HepG2 (cell line): ENCODE data around the gene CNTN4. TPM values are rescaled to one million over a fixed set of nuclear protein-coding genes. Genes with fewer than 3 reads are reported as not detected.

ENCODE experiments used
- ATAC-seq: fragments of 200-7000 bp; cut with Tn5 transposase; 3 replicates; pipeline ENCODE4 v1.9.1; 2020; ENCODE audit warnings: mild to moderate bottlenecking, moderate library complexity
- BruUV-seq: library from RNA; stranded (reverse); fragments of 400-500 nt; replicated peaks from 2 replicates; lab custom pipeline; 2021; lab: Mats Ljungman, UMichigan
- CTCF ChIA-PET: fragments of 300-600 bp; formaldehyde crosslinking; extraction: SDS; loops from one replicate; lab custom pipeline; 2021; ENCODE audit warnings: low total read pairs, inconsistent platforms, low intra/inter-chr PET ratio; lab: Yijun Ruan, JAX
- POLR2A ChIA-PET: fragments of 350-600 bp; sonication (Branson Sonifier 250); formaldehyde crosslinking; loops from one replicate; lab custom pipeline; 2020; ENCODE audit warnings: antibody characterized with exemption, inconsistent platforms; lab: Yijun Ruan, JAX
- DNase-seq: peaks from one replicate; pipeline ENCODE4 v3.0.0-alpha.2; 2015; ENCODE audit warnings: low spot score
- FAIRE-seq: peaks from 3 replicates; lab custom pipeline; 2011; peaks lifted over from hg19 to GRCh38; lab: Jason Lieb, UNC
- H2AFZ ChIP-seq: one replicate; pipeline ENCODE4 v1.6.1; 2011; ENCODE audit warnings: low read length, inconsistent platforms
- H3K27ac ChIP-seq: fragments of 300-600 bp; 3 replicates; pipeline ENCODE4 v1.8.0; 2011; ENCODE audit warnings: mixed run types, mild to moderate bottlenecking, mixed read lengths, low read length, inconsistent platforms; ENCODE audit not compliant: insufficient read depth; ENCODE audit errors: extremely low read length
- H3K27me3 ChIP-seq, 2 experiments: fragments of 200-600 bp in 1 of 2; 2 replicates in 1 of 2; 3 replicates in 1 of 2; pipeline versions ENCODE4 v1.6.0 to v1.8.0; 2011; ENCODE audit warnings: low read length in 2 of 2, mild to moderate bottlenecking in 2 of 2, moderate library complexity in 2 of 2, inconsistent platforms in 1 of 2; ENCODE audit not compliant: insufficient read depth in 2 of 2, control insufficient read depth in 1 of 2
- H3K36me3 ChIP-seq, 2 experiments: fragments of 200-600 bp in 1 of 2; replicated peaks in 1 of 2; 2 replicates in 1 of 2; 3 replicates in 1 of 2; pipeline versions ENCODE4 v1.5.1 to v1.8.0; 2011; ENCODE audit warnings: low read length in 2 of 2, inconsistent platforms in 1 of 2; ENCODE audit not compliant: insufficient read depth in 2 of 2, control insufficient read depth in 1 of 2
- H3K4me1 ChIP-seq: 2 replicates; pipeline ENCODE4 v1.5.1; 2012; ENCODE audit warnings: low read length, inconsistent platforms; ENCODE audit not compliant: insufficient read depth
- H3K4me2 ChIP-seq: 2 replicates; pipeline ENCODE4 v1.6.0; 2011; ENCODE audit warnings: low read depth, low read length, inconsistent platforms
- H3K4me3 ChIP-seq, 3 experiments: fragments of 200-600 bp in 1 of 3; sonication (generic), shearing (Covaris generic) in 1 of 3; replicated peaks in 1 of 3; 2 replicates each; pipeline ENCODE4 v1.5.1; 2011 to 2016; ENCODE audit warnings: low read length in 3 of 3, inconsistent platforms in 2 of 3, low read depth in 2 of 3, mild to moderate bottlenecking in 2 of 3, control low read depth in 1 of 3, mixed read lengths in 1 of 3; ENCODE audit not compliant: insufficient read depth in 1 of 3
- H3K79me2 ChIP-seq: one replicate; pipeline ENCODE4 v1.6.1; 2011; ENCODE audit warnings: low read length, inconsistent platforms; ENCODE audit not compliant: insufficient read depth
- H3K9ac ChIP-seq: 2 replicates; pipeline ENCODE4 v1.6.0; 2011; ENCODE audit warnings: mild to moderate bottlenecking, low read depth, low read length, inconsistent platforms; ENCODE audit not compliant: insufficient read depth
- H3K9me3 ChIP-seq: 2 replicates; pipeline ENCODE4 v1.5.1; 2012; ENCODE audit warnings: mild to moderate bottlenecking, low read length
- H4K20me1 ChIP-seq: 2 replicates; pipeline ENCODE4 v1.6.0; 2011; ENCODE audit warnings: inconsistent platforms, mild to moderate bottlenecking, low read length, moderate library complexity; ENCODE audit not compliant: insufficient read depth
- AKNA ChIP-seq: sonication (generic); formaldehyde crosslinking; IDR thresholded peaks from 2 replicates; pipeline ENCODE4 v1.4.0; 2020; ENCODE audit warnings: missing genetic modification reagents, borderline replicate concordance
- ETV5 ChIP-seq: IDR thresholded peaks from 2 replicates; pipeline ENCODE4 v1.6.1; 2018; ENCODE audit warnings: missing biosample characterization, missing genetic modification reagents, inconsistent platforms, borderline replicate concordance
- PAF1 ChIP-seq: IDR thresholded peaks from 2 replicates; pipeline ENCODE4 v1.6.1; 2016; ENCODE audit warnings: missing genetic modification reagents, missing compliant biosample characterization
- SIX4 ChIP-seq: sonication (generic); formaldehyde crosslinking; IDR thresholded peaks from 2 replicates; pipeline ENCODE4 v1.4.0; 2020; ENCODE audit warnings: missing genetic modification reagents
- SP4 ChIP-seq: sonication (generic); formaldehyde crosslinking; IDR thresholded peaks from 2 replicates; pipeline ENCODE4 v1.8.1; 2023; ENCODE audit warnings: mild to moderate bottlenecking, missing genetic modification reagents
- SSRP1 ChIP-seq: IDR thresholded peaks from 2 replicates; pipeline ENCODE4 v1.6.1; 2016; ENCODE audit warnings: control low read depth
- UBTF ChIP-seq: sonication (generic); formaldehyde crosslinking; IDR thresholded peaks from 2 replicates; pipeline ENCODE4 v1.4.0; 2020; ENCODE audit warnings: mild to moderate bottlenecking, missing genetic modification reagents
- ZFP82 ChIP-seq: sonication (generic); formaldehyde crosslinking; IDR thresholded peaks from 2 replicates; pipeline ENCODE4 v1.5.1; 2020; ENCODE audit warnings: mild to moderate bottlenecking, missing genetic modification reagents, borderline replicate concordance
- ZNF629 ChIP-seq: sonication (generic); formaldehyde crosslinking; conservative IDR thresholded peaks from 2 replicates; pipeline ENCODE4 v1.5.0; 2020; ENCODE audit warnings: missing genetic modification reagents
- ZNF766 ChIP-seq: sonication (generic); formaldehyde crosslinking; IDR thresholded peaks from 2 replicates; pipeline ENCODE4 v1.5.0; 2020; ENCODE audit warnings: missing genetic modification reagents, borderline replicate concordance
- WGBS: methylation state at CpG from one replicate; pipeline ENCODE4 v1.1.6; 2017; ENCODE audit warnings: low lambda C conversion rate; 5-methylcytosine and 5-hydroxymethylcytosine counted together
- in situ Hi-C: cut with HindIII; loops from 2 replicates; pipeline ENCODE4 v1.10.0; 2017; ENCODE audit warnings: low pct_unique_long_range_greater_than_20kb; ENCODE audit not compliant: extremely low pct_ligation_motif_present
- intact Hi-C: fragments of 100-400 bp; cut with micrococcal nuclease; formaldehyde crosslinking; loops from one replicate; pipeline ENCODE4 v1.10.0; 2022; ENCODE audit not compliant: unreplicated experiment
- polyA plus RNA-seq, 8 experiments: library from polyadenylated mRNA; depleted of rRNA in 3 of 8; stranded (reverse) in 7 of 8; unstranded in 1 of 8; fragments of >200 nt; fragmentation: Illumina TruSeq in 4 of 8; extraction: Trizol in 4 of 8; gene quantifications; 2 replicates each; pipeline versions ENCODE4 v1.2.1 to v1.2.3, GENCODE V29; 2011 to 2016; ENCODE audit warnings: low read depth in 4 of 8, missing spikeins in 1 of 8, mixed read lengths in 1 of 8; ENCODE audit not compliant: insufficient read depth in 1 of 8
- total RNA-seq, 5 experiments: library from RNA; depleted of rRNA; stranded (reverse); fragments of >200 nt; fragmentation: Illumina TruSeq; extraction: Trizol; gene quantifications; 2 replicates each; pipeline ENCODE4 v1.2.3, GENCODE V29; 2016; ENCODE audit warnings: low read depth in 1 of 5
- TF ChIP-seq, protein P1 (sequence below): sonication (generic); formaldehyde crosslinking; IDR thresholded peaks from 2 replicates; pipeline ENCODE4 v1.4.0; 2020; ENCODE audit warnings: missing genetic modification reagents
- TF ChIP-seq, protein P2 (sequence below): sonication (generic); formaldehyde crosslinking; IDR thresholded peaks from 2 replicates; pipeline ENCODE4 v1.4.0; 2020; ENCODE audit warnings: missing genetic modification reagents, borderline replicate concordance

The CNTN4 gene
- total and polyA plus RNA-seq, 2 of the 13 experiments (the other 11 are each of a cell fraction or from before 2014, with no cell fraction given), result 0.01 to 0.13 TPM

GRCh38 chr3:2772803-2773202, 674.1 kb downstream of the CNTN4 start:
- Histone ChIP-seq H3K27ac (no peak overlapping the region), H3K27me3 (no peaks in the 10 kb centered on the region), H3K9me3 (no peaks in the 10 kb centered on the region), H2AFZ (no peak overlapping the region), H3K4me1 (no peaks in the 10 kb centered on the region), H3K9ac (no peak overlapping the region), H3K79me2 (no peaks in the 10 kb centered on the region), H3K4me2 (no peak overlapping the region), H3K4me3 (no peak overlapping the region), H4K20me1 (no peaks in the 10 kb centered on the region), H3K36me3 (no peaks in the 10 kb centered on the region)
- POLR2A ChIA-PET, result no interaction called here
- CTCF ChIA-PET, result no interaction called here
- BruUV-seq, result no TSS peak
- WGBS, result 0% methylated on average over 1 of the region's 1 CpG
- ATAC-seq (no peak), DNase-seq (no peak), FAIRE-seq (no peak)
- in situ Hi-C loops, result no loop called here
- intact Hi-C loops, result no loop called here
- TF ChIP-seq ZNF629 (CRISPR knock-in tag) (no peak), UBTF (CRISPR knock-in tag) (no peak), SP4 (no peak), SSRP1 (CRISPR knock-in tag) (no peak), SIX4 (CRISPR knock-in tag) (no peak), ETV5 (CRISPR knock-in tag) (no peak), PAF1 (CRISPR knock-in tag) (no peak), ZNF766 (CRISPR knock-in tag) (no peak), ZFP82 (CRISPR knock-in tag) (no peak), AKNA (CRISPR knock-in tag) (no peak)
- TF ChIP-seq, protein P1, sequence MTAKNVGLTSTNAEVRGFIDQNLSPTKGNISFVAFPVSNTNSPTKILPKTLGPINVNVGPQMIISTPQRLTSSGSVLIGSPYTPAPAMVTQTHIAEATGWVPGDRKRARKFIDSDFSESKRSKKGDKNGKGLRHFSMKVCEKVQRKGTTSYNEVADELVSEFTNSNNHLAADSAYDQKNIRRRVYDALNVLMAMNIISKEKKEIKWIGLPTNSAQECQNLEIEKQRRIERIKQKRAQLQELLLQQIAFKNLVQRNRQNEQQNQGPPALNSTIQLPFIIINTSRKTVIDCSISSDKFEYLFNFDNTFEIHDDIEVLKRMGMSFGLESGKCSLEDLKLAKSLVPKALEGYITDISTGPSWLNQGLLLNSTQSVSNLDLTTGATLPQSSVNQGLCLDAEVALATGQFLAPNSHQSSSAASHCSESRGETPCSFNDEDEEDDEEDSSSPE, result no peak
- TF ChIP-seq, protein P2, sequence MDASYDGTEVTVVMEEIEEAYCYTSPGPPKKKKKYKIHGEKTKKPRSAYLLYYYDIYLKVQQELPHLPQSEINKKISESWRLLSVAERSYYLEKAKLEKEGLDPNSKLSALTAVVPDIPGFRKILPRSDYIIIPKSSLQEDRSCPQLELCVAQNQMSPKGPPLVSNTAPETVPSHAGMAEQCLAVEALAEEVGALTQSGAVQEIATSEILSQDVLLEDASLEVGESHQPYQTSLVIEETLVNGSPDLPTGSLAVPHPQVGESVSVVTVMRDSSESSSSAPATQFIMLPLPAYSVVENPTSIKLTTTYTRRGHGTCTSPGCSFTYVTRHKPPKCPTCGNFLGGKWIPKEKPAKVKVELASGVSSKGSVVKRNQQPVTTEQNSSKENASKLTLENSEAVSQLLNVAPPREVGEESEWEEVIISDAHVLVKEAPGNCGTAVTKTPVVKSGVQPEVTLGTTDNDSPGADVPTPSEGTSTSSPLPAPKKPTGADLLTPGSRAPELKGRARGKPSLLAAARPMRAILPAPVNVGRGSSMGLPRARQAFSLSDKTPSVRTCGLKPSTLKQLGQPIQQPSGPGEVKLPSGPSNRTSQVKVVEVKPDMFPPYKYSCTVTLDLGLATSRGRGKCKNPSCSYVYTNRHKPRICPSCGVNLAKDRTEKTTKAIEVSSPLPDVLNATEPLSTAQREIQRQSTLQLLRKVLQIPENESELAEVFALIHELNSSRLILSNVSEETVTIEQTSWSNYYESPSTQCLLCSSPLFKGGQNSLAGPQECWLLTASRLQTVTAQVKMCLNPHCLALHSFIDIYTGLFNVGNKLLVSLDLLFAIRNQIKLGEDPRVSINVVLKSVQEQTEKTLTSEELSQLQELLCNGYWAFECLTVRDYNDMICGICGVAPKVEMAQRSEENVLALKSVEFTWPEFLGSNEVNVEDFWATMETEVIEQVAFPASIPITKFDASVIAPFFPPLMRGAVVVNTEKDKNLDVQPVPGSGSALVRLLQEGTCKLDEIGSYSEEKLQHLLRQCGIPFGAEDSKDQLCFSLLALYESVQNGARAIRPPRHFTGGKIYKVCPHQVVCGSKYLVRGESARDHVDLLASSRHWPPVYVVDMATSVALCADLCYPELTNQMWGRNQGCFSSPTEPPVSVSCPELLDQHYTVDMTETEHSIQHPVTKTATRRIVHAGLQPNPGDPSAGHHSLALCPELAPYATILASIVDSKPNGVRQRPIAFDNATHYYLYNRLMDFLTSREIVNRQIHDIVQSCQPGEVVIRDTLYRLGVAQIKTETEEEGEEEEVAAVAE (CRISPR knock-in tag), result no peak
